GM18867 (cell line): Measurements from ENCODE around the gene GPN1.
"Not testable (repeated sequence)": the region's sequence is repeated elsewhere in the genome, so short reads cannot be mapped to it uniquely, and the experiment has no call there.

Experiments used
- ATAC-seq: cut with Tn5 transposase; IDR thresholded peaks from one replicate; pipeline ENCODE4 v1.9.1; 2021; ENCODE audit warnings: mild to moderate bottlenecking, moderate library complexity; ENCODE audit not compliant: unreplicated experiment

The GPN1 gene

GRCh38 chr2:27626921-27627320 is 1.9 kb upstream of the GPN1 start:
- ATAC-seq, result not testable (repeated sequence)

- peak; percentile 21 for ATAC-seq
Observed at GRCh38 chr2:27627963-27628766, 685 bp upstream of the GPN1 start.

DNA sequence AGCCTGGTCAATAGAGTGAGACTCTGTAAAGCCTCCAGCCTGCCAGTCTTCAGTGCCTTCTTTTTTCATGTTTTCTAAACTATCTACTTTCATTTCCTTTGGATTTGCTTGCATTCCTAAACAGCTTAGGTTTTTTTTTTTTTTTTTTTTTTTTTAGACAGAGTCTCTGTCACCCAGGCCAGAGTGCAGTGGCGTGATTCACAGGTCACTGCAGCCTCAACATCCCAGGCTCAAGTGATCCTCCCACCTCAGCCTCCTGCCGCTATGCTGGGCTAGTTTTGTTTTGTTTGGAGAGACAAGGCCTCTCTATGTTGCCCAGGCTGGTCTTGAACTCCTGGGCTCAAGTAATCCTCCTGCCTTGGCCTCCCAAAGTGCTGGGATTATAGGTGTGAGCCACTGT is 1.4 kb downstream of the GPN1 start:
- ATAC-seq, result not testable (repeated sequence)

GRCh38 chr2:27634291-27634690 is 5.4 kb downstream of the GPN1 start:
- no peak for ATAC-seq

GRCh38 chr2:27636766-27637165 is 7.9 kb downstream of the GPN1 start:
- ATAC-seq, result no peak

- ATAC-seq, result no peak
Observed at GRCh38 chr2:27638037-27638637, 9.3 kb downstream of the GPN1 start.

DNA sequence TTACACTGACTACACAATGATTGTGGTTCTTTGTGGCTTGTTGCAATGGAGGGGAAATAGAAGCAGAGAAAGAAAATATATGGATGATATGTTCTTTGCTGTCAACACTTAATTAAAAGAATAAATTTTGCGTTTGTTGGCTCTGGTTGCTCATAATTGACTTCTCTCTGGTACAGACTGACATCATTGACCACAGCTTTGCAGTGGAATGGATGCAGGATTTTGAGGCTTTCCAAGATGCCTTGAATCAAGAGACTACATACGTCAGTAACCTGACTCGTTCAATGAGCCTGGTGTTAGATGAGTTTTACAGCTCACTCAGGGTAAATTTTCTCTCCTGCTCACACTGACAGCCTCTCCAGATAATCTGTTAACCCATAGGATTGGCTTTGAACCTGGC is 9.9 kb downstream of the GPN1 start:
- no peak for ATAC-seq

DNA sequence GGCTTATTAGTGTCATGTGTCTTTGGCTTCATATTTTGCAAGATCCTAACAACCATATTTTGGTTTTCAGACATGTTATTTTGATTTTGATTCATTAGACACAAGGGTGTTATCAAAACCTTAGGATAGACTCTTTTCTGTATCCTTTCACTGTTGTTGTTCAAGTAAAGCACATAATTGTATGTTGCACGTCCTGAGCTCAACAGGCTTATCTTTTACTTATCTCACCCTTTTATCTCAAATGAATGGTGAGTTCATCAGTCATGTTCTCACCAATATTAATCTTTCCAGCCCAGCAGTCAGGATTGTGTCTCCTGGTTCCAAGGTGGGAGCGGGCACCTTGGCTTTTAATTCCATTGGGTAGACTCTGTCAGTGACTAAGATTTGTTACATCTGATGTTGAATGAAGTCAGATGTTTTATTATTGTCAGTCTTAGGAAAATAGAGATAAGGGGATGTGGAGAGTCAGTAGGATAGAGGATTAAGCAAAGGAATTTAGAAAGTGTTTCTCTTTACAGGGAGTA is 11.9 kb downstream of the GPN1 start:
- no peak for ATAC-seq

DNA sequence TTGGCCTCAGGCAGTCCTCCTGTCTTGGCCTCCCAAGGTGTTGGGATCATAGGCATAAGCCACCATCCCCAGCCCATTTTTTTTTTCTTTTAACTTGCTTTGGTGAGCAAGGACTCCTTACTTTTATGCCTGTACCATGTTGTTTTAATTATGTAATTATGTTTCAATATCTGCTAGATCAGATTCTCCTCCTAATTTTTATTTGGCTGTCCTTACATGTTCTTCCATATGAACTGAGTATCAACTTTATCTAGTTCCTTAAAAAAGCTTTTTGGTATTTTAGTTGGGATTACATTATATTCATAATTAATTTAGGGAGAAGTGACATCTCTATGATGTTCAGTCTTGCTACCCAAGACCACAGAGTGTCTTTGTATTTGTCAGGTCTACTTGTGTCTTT is 16.3 kb downstream of the GPN1 start:
- no peak for ATAC-seq

DNA sequence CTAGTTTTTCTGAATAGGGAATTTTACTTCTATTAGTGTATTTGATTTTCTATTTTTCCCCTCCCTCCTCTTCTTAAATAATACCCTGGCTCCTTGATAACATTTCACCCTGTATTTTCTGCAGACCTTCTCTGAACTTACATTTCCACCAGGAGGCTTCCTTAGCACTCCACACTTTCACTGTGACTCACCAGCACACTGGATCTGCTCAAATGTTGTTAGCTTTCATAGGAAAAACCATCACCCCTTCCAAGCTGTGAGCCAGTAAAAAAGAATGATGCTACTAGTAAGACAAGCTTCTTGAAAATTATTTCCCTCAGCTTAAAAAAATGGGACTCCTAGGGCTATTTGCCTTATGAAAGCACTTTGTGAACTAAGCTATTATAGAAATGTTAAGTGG is 18.4 kb downstream of the GPN1 start:
- no peak for ATAC-seq

GRCh38 chr2:27647737-27648136 is 18.9 kb downstream of the GPN1 start:
- no peak for ATAC-seq

DNA sequence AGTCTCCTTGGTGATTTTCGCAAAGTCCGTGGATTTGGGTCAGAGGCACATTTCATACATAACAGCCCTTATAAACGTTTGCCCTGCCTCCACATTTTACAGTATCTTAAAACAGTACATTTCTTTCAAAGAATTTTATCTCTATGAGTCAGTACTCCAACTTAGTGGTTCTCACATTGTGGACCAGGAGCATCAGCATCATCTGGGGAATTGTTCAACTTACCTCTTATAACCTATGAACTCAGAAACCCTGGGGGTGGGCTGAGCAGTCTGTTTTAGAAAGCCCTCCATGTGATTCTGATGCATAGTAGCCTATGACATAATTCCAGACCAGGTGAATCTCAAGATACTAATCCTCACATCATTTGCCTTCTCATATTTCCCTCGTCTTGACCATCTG is 22.2 kb downstream of the GPN1 start:
- ATAC-seq, result no peak

DNA sequence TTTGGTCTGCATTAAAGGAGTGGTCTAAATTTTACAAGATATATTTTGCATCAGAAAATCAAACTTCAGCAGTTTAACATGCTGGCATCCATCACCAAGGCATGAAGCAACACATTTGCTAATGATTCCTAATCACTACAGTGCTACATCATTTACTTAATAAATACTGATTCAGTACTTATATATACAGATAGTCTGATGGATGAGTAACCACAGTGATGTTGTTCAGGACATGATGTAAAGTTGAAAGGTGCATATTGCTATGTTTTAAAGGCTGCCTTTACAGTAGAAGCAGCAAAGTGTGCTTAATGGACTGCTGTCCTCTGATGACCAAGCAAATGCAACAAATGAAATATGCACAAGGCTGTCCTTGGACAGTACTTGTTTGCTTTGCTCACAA is 23.5 kb downstream of the GPN1 start:
- no peak for ATAC-seq

DNA sequence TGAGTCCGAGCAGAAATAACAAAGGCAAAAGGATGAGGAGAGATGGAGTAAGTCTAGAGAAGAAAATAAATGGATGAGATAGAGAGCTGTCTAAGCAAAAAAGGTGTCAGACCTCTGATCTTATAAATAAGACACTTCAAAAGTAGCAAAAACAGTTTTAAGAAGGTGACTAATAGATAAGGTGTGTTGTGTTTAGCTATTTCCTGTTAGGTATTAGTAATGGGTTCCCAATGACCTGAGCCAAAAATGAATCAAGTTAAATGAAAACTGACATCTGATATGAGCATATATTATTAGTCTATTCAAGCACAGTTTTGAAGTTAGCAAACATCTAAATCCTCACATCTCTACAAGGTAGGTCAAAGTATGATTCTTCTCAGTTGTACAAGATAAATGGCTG is 23.9 kb downstream of the GPN1 start:
- no peak for ATAC-seq

- no peak for ATAC-seq
Observed at GRCh38 chr2:27653397-27653796, 24.5 kb downstream of the GPN1 start.

- no peak for ATAC-seq
Observed at GRCh38 chr2:27655155-27655951, 26.5 kb downstream of the GPN1 start.

DNA sequence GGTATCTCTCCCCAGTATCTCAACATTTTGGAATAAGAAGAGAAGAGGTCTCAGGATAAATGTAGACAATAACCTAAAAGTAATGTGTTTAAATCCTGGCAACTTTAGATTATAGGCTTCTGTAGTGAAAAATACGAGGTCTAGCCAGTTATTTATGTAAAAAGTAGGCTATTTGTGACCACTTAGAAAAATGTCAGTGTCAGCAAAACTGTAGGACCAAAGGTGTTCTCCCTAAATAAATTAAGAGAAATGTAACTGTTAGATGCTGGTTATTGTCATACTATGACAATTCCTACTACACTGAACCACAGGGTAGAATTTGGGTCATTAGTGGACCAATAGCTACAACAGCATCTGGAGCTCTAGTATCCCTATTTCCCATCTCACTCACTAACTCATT is 32.5 kb downstream of the GPN1 start:
- ATAC-seq, result no peak

DNA sequence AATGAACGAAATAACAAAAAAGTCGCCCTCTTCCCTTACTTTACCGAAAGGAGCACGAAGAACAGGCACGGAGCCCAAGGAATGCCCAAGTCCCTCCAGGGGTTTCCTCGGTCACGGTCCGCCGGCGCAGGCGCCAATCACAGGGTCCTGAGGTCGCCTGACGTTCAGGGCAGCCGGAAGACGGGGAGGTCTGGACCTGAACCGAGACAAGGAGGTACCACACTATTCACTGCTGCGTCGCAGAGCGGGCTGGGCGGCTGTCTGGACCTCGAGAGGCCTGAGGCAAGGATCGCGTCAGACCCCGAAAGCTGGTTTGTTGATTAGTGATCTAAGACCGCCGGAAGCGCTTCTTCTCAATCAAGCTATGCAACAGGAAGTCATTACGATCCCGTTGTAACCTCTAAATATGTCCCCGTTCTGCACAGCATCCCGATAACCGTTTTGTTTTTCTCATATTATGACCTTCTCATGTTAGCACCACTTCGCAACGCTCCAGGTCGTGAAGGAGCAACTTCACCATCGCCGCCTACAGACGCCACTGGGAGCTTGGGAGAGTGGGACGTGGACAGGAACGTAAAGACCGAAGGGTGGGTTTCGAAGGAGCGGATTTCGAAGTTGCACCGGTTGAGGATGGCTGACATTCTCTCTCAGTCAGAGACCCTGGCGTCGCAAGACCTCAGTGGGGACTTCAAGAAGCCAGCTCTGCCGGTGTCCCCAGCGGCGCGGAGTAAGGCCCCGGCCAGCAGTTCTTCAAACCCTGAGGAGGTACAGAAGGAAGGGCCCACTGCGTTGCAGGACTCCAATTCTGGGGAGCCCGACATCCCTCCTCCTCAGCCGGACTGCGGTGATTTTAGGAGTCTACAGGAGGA is 34.7 kb downstream of the GPN1 start, which contains the start of the genes SLC4A1AP and SUPT7L:
Gene SLC4A1AP (plus strand): TSS at position 605 of the 869 bp plus-strand sequence. CDS start 26 bp downstream, at position 631.
Gene SUPT7L (minus strand): TSS at position 330 of the 869 bp plus-strand sequence. CDS start 1,422 bp downstream, outside the sequence.
- peak; percentile 71 for ATAC-seq

DNA sequence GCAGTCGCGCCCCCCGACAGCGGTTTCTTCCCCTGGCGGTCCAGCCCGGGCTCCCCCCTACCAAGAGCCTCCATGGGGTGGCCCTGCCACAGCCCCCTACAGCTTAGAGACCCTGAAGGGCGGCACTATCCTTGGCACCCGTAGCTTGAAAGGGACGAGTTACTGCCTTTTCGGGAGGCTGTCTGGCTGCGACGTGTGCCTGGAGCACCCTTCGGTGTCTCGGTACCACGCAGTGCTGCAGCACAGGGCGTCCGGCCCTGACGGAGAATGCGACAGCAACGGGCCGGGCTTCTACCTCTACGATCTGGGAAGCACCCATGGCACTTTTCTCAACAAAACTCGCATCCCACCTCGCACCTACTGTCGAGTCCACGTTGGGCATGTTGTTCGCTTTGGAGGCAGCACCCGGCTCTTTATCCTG is 35.3 kb downstream of the GPN1 start:
- ATAC-seq, result peak; percentile 17

GRCh38 chr2:27664622-27665363 is 35.9 kb downstream of the GPN1 start:
- no peak for ATAC-seq
